ENCODE data around the gene ARAF.
"Not testable (repeated sequence)": the region's sequence is repeated elsewhere in the genome, so short reads cannot be mapped to it uniquely, and the experiment has no call there.

The ARAF gene

DNA sequence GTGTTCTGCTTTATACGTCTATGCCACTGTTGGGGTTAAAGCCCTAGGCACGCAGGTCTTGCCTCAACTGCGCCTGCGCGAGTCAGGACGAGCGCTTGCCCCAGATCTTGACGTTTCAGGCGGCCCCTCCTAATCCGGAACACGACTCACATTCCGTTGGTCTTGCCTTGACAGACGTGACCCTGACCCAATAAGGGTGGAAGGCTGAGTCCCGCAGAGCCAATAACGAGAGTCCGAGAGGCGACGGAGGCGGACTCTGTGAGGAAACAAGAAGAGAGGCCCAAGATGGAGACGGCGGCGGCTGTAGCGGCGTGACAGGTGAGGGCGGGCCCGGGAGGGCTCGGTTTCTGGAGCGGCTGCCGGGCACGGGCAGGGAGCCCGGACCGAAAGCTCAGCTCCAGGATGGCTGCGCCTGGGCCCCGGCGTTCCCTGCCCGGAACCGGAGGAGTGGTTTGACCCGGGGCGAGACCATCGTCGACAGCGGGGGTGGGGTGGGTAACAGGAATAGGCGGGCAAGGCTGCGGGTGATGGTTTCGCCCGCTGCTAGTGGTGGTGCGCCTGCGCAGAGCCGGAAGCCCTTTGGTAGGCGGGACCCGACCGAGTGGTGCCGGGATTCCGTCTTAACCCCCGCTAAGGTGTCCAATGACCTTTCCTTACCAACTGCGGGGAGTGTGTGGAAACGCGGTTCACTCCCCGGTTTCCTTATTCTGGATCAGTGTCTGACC, at the start of gene ARAF:
TSS of gene ARAF (plus strand) at position 272 of the 725 bp plus-strand sequence. CDS start 1,763 bp downstream, outside the sequence.
- peak; percentile 98 for DNase-seq (ENCODE audit: low read depth)

DNA sequence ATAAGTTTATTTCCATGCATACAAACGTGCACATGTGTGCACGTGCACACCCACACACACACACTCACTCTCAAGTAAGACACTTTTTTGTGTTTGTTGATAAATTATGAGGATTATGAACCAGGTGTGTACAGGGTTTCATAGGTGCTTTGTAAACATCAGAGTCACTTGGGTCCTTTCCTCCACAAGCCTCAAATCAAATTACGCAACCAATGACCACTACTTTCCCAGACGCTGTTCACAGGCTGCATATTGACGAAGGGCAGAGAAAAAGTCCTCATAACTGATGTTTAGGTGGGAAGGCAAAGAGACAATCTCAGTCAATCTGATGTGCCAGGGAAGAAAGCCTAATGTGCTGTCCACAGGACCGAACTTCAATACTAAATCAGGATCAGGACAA, 48.6 kb upstream of the ARAF start:
- not testable (repeated sequence) for DNase-seq (ENCODE audit: low read depth)

DNA sequence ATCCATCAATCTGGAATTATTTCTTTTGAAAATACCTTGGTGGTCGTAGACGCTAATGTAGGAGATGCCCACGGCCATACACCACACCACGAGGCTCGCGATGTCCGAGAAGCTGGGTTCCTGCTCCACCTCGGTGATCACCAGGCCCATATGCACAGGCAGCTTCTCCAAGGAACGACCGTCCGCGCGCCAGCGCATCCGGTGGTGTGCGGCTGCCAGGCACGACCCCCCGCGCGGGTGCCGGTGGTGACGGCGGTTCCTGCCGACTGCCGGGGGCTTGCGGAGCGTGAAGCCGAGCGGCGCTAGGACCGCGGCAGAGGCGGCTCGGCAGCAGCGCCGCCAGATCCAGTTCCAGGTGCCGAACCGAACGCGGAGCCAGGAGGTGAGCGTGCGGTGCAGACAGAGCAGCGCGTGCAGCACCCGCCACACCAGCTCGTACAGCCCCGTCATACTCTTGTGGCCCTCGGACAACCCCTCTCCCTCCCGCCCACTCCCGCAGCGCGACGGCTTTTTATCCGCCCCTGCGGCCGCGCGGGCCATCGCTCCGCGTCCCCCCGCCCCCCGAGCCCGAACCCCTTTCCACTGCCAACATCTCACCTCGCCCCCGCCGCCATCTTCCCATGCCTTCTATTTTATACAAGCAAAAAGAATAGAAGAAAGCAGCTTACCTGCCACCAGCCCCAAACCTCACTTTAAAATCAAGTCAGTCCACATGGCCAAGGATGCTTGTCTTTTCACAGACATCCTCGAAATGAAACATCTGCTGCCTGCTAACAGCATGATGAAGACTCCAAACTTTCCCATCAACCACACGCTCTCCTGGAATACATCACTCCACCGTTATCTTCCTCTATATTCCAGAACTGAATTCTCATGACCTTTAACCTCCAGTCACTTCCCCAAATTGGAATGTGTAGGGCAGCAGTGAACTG, 47.7 kb upstream of the ARAF start:
- not testable (repeated sequence) for DNase-seq (ENCODE audit: low read depth)

DNA sequence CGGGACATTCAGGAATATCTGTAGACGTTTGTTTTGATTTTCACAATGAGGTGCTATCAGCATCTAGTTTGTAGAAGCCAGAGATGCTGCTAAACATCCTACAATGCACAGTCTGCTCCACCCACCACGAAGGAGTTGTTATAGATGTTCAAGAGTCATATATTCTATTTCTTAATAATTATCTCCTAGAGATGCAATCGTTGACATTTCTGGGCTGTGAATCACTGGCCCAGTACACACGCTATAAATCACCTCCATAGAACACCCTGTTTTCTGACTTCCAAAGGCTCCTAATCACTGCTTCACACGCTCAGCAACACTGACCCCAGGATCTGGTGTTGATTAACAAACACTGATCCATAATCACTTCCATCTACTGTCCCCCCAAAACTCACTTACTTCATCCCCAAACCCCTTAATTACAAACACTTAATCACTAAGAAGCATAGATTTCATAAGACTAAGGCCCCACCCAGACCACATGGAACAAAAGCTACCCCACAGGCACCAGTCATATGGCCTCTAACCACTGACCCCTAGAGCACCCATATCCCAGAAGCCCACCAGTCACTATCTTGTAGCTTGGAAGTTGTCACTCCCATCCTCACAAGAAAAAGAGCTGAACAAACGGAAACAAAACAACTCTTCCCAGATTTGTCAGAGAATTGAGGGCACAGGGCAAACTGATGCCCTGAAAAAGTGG, 46.3 kb upstream of the ARAF start:
- DNase-seq (ENCODE audit: low read depth) = peak; percentile 28

DNA sequence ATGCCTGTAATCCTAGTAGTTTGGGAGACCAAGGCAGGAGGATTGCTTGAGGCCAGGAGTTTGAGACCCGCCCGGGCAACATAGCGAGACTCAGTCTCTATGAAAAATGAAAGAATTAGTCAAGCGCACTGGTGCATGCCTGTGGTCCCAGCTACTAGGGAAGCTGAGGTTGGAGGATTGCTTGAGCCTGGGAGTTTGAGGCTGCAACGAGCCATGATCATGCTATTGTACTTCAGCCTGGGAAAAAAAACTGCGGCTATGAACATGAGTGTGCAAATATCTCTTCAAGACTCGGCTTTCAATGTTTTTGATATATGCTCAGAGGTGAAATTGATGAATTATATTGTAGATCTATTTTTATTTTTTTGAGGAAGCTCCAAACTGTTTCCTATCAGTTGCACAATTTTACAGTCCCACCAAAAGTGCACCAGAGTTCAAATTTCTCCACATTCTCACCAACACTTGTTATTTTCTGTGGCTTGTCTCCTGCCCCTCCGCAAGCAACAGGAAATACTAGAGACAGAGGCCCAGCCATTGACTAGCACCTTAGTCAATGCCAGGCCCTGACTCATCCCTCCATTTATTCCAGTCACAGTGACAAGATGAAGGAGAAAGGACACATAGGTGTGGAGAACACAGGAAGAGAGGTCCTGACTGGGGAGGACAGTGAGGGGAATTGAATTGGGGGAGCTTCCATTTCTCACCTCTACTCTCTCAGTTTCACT, 44.9 kb upstream of the ARAF start:
- peak; percentile 24 for DNase-seq (ENCODE audit: low read depth)

DNA sequence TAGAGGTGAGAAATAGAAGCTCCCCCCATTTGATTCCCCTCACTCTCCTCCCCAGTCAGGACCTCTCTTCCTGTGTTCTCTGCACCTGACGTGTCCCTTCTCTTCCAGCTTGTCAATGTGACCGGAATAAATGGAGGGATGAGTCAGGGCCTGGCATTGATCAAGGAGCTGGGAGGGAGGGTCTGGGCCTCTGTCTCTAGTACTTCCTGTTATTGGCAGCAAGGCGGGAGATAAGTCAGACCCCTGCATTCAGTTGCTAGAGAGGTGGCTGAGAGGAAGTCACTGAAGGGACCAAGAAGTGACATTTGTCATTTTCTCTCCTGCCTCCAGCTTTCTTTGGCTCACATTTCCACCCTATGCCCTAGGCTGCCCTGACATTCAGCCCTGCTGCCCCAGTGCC, 42.9 kb upstream of the ARAF start:
- DNase-seq (ENCODE audit: low read depth) = no peak

DNA sequence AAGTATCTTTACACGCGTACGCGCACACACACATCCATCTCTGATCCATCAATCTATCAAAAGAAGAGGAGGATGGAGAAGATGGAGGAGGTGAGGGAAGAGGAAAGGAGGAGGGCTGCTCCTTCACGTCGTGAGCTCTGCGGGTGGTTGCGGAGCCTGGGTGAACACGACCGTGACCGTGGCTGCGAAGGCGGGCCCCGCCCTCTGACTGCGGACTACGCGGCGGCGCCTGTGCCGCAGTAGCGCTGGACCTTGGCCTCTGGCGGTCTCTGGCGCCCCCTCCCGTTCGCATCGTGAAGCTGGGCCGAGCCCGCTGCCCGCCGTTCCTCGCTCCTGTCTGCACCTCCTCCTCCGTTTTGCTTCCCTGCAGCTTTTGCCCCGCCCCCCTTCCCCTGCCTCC, 37.7 kb upstream of the ARAF start:
- DNase-seq (ENCODE audit: low read depth) = peak; percentile 36

DNA sequence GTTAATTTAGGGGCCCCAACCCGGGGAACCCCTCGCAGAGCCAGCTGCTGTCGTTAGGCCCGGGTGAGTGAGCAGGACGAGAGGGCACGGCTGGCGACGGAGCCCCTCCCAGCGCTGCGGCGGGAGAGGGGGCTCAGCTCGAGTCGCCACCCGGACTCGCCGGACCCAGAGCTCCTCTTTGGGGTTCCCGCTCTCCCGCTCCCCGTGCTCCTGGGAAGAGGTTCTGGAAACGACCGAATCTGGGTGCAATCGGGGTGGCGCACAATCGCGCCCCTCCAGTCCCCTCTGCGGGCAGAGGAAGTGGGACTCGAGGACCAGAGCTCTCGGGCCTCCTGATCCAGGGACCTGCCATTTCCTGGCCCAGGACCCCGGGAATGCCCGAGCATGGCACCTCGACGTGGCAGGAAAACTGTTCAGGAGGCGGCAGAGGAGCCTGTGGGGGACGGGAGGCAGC, 37.3 kb upstream of the ARAF start:
- DNase-seq (ENCODE audit: low read depth) = no peak

DNA sequence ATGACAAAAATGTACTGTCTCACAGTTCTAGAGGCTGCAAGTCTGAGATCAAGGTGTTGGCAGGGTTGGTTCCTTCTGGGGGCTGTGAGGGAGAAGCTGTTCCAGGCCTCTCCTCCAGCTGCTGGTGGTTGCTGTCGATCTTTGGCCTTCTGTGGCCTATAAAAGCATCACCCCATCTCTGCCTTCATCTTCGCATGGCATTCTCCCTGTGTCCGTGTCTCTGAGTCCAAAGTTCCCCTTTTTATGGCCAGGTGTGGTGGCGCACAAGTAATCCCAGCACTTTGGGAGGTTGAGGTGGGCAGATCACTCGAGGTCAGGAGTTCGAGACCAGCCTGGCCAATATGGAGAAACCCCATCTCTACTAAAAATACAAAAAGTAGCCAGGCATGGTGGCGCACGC, 31.5 kb upstream of the ARAF start:
- DNase-seq (ENCODE audit: low read depth) = no peak

DNA sequence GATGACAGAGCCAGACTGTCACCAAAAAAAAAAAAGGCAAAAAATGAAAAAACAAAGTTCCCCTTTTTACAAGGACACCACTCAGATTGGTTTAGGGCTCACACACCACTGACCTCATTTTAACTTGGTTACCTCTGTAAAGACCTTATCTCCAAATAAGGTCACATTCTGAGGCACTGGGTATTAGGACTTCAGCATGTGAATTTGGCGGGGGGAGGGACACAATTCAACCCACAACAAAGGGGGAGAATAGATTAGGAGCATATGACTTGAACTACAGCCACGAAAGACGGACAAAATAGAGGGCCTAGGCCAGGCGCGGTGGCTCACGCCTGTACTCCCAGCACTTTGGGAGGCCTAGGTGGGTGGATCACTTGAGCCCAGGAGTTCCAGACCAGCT, 31.0 kb upstream of the ARAF start:
- no peak for DNase-seq (ENCODE audit: low read depth)

DNA sequence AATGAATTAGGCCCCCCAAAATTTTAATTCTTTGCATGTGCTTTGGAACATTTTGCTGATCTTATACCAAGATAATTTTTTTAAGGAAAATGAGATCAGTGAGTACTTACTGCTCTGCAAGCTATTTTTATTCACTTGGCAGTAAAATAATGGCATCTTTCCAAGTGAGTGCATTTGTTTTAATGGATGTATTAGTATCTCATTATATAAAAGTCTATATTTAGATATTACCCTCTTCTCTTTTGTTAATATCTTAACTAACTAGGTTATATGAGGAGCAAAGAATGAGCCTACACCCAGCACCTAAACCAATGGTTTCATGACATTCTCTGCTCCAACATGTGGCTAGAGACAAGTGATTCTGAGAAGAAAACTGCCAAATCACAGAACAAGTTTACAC, 21.1 kb upstream of the ARAF start:
- DNase-seq (ENCODE audit: low read depth) = no peak

DNA sequence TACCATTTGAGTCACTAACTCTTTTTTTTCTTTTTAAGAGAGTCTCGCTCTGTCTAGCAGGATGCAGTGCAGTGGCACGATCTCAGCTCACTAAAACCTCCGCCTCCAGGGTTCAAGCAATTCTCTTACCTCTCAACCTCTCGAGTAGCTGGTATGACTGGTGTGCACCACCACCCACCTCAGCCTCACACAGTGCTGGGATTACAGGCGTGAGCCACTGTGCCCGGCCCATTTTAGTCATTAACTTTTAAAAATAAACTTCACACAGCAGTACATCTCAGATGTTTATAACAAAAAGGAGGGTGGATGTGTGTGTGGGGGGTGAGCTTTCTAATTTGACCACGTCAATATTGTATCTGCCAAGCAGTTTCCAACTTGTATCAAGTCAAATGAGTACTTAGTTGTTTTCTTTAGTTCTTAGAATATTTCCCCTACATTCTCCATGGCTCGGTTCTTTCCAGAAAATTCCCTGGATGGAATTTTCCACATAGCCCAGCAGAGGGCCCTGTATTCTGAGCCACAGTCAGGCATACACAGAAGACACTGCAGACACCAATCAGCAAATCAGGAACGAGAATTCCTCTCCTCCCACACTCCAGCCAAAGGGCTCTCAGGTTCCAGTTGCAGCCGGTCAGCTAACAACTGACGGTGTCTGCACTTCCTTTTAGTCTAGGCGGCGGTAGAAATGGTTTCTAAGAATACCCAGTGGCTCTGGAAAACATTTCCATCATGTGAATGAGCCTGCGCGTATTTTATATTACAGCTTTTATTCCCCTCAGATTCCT, 20.1 kb upstream of the ARAF start:
- peak; percentile 75 for DNase-seq (ENCODE audit: low read depth)

DNA sequence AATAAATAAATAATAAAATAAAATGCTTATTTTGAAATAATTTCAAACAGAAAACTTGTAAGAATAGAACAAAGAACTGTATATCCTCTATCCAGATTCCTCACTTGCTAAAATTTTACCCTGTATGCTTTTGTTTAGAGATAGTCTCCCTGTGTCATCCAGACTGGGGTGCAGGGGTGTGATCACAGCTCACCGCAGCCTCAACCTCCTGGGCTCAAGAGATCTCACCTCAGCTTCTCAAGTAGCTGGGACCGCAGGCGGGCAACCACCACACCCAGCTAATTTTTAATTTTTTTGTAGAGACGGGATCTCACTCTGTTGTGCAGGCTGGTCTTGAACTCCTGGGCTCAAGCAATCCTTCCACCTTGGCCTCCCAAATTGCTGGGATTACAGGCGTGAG, 17.5 kb upstream of the ARAF start:
- DNase-seq (ENCODE audit: low read depth) = no peak

DNA sequence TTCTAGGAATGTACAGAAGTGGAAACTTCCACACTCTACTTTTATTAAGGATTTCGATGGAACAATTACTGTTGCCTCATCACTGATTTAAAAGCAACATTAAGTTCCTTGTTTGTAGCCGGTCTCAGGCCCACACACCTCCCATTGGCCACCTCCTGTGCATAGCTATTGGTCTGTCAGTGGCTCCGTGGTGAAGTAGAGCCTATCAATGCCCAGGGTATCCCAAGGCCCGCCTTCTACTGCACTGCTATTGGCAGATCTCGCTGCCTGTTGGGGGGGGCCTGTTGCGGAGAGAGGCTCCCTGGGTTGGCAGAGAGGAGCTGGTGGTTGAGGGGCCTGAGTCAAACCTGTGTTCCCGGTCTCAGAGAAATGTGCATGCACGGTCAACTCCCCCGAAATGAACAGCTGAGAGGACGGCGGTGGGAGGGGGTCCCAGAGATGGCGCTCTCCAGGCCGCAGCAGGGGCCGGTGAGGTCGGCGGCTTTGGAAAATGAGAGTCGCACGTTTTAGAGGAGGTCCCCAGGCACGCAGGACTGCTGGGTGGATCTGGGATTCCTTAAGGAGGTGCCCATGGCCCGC, 4.9 kb upstream of the ARAF start:
- peak; percentile 83 for DNase-seq (ENCODE audit: low read depth)

DNA sequence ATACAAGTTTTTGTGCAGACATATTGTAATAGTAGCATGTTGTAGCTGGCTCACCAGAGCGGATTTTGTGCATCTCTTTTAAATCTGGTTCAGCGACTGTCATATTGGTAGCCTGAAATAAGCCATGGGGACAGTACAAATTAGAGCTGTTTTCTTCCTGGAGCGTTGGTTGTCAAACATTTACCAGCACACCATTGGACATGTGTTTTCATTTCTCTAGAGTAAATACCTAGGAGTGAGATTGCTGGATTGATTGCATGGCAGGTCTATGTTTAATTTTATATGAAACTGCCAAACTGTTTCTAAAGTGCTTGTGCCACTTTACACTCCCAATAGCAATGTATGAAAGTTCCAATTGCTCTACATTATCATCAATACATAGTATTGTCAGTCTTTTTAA, 2.6 kb upstream of the ARAF start:
- no peak for DNase-seq (ENCODE audit: low read depth)

DNA sequence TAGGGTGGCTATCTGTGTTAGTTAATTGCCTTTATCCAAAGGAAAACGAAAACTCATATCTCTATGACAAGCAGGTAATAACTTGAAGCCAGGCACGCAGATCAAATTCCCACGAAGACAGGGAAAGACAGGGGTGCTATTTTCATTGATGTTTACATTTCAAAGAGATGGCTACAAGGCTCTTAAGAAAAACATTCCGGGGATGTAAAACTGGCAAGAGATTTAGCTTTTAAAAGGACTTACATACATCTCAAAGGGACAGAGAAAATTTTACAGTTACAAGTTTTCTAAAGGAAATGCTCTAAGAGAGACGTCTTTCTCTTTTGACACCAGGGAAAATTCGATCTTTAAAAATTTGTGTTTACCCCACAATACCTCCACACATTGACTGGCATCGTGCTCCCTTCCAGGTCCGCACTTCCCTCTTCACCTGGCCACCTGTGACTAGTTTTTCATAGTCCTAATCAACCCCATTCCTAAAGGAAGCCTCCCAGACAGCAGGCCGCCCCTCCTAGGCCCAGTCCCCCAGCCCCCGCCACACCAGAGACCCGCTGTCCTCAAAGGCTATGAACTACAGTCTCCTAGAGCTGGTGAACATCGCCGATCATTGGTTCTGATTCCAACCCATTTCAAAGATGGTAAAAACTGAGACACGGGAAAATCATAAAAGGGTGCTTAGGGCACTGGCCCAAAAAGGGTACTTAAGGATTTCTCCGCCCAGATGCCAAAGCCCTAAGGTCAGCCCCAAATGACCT, 649 bp upstream of the ARAF start:
- no peak for DNase-seq (ENCODE audit: low read depth)

DNA sequence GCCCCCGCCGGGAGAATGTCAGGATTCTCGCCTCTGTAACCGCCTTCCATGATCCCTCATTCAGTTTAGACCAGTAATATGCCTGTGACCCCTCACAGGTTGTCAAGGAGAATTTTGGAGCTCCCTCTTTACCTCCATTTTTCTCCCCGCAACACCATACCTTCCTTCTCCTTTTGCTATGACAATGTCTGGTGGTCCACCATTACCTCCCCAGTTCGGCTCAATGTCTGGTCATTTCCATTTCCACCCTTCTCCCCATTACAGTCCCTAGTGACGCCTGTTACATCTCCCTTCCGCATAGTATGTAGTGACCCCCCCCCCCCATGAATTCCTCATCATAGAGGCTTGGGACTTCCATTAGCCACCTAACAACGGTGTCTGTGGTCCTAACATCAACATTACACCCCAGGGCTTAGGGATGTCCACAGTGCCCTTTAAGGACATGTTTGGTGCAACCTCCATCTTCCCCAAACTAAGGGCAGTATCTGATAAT, 700 bp downstream of the ARAF start:
- DNase-seq (ENCODE audit: low read depth) = no peak

DNA sequence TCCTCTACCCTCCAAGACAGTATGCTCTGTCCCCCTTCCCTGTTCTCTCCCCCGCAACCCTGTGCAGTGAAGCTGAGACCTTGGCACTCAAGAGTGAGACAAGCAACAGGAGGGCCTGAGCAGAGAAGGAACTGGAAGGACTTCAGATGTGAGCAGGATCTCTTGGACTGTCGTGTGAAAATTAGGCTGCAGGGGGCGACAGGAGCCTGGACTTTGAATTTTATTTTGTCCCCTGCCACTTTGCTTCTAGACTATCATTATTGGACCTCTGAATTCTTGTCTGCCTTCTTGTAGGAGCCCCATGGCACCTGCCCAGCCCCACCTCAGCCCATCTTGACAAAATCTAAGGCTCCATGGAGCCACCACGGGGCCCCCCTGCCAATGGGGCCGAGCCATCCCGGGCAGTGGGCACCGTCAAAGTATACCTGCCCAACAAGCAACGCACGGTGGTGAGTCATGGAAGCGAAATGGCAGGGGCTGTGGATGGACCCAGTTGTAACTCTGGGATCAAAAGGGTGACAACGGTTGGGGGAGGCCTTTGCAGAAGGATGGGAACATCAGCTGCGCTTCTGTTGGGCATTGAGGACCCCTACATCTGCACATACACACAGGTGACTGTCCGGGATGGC, 1.7 kb downstream of the ARAF start:
- DNase-seq (ENCODE audit: low read depth) = no peak

DNA sequence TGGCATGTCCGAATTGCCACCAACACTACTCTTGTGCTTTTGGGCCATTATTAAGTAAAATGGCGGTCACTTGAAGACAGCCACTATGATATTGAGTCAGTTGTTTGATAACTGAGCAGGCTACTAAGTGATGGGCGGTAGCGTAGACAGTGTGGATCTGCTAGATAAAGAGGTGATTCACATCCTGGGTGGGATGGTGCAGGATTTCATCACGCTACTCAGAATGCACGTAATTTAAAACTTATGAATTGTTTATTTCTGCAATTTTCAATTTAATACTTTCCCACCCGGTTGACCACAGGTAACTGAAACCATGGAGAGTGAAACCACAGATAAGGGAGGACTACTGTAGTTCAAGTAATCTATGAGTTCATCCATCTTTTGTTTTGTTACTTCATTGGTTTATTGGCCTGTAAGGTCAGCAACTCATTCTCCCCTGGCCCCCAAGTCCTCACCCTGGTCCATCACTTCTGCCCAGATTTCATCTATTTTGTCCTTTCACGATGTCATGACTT, 2.9 kb downstream of the ARAF start:
- DNase-seq (ENCODE audit: low read depth) = no peak

Measured in GM04504 (cell line).